ES-I3 (cell line): ENCODE results near the gene CD48.
"Not testable (repeated sequence)": the region's sequence is repeated elsewhere in the genome, so short reads cannot be mapped to it uniquely, and the experiment has no call there.

ENCODE experiments used
- H3K36me3 ChIP-seq: 2 replicates; pipeline ENCODE4 v1.6.1; 2013; ENCODE audit warnings: mild to moderate bottlenecking, low read length, control low read depth, moderate library complexity; ENCODE audit not compliant: insufficient read depth
- H3K4me1 ChIP-seq: 2 replicates; pipeline ENCODE4 v1.6.1; 2013; ENCODE audit warnings: mild to moderate bottlenecking, control low read depth, low read length; ENCODE audit not compliant: insufficient read depth
- H3K9ac ChIP-seq: 2 replicates; pipeline ENCODE4 v1.6.1; 2013; ENCODE audit warnings: low read depth, mild to moderate bottlenecking, low read length, moderate library complexity
- H3K9me3 ChIP-seq: 2 replicates; pipeline ENCODE4 v1.6.1; 2013; ENCODE audit warnings: mild to moderate bottlenecking, low read length, moderate library complexity; ENCODE audit not compliant: control insufficient read depth, insufficient read depth

CD48 gene

DNA sequence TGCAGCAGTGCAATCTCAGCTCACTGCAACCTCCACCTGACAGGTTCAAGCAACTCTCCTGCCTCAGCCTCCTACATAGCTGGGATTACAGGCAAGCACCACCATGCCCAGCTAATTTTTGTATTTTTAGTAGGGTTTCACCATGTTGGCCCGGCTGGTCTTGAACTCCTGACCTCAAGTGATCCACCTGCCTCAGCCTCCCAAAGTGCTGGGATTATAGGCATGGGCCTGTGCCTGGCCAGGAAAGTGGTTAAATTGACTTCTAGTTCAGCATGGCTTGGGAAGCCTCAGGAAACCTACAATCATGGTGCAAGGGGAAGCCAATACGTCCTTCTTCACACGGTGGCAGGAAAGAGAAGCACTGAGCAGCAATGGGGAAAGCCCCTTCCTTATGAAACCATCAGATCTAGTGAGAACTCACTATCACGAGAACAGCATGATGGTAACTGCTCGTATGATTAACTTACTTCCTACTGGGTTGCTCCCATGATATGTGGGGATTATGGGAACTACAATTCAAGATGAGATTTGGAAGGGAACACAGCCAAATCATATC, 981 bp upstream of the CD48 start:
- H3K36me3 ChIP-seq, H3K9me3 ChIP-seq, H3K9ac ChIP-seq, H3K4me1 ChIP-seq: not testable (repeated sequence)

DNA sequence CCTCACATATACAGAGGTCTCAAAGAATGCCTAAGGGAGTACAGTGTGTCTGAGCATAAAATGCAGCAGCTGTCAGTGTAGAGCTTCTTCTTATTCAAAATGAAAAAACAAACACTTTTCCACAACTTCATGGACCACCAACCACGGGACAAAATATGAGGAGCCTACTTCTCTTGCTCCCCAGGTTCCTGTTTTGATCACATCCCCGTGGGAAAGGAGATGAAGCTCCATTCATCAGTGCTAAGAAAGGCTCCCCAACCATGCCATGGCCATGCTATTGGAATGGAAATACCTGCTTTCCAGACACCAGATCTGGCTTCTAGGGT, 383 bp downstream of the CD48 start:
- Histone ChIP-seq H3K9me3 (no peaks in the 10 kb centered on the region), H3K9ac (no peak overlapping the region), H3K4me1 (no peaks in the 10 kb centered on the region), H3K36me3 (no peaks in the 10 kb centered on the region)

DNA sequence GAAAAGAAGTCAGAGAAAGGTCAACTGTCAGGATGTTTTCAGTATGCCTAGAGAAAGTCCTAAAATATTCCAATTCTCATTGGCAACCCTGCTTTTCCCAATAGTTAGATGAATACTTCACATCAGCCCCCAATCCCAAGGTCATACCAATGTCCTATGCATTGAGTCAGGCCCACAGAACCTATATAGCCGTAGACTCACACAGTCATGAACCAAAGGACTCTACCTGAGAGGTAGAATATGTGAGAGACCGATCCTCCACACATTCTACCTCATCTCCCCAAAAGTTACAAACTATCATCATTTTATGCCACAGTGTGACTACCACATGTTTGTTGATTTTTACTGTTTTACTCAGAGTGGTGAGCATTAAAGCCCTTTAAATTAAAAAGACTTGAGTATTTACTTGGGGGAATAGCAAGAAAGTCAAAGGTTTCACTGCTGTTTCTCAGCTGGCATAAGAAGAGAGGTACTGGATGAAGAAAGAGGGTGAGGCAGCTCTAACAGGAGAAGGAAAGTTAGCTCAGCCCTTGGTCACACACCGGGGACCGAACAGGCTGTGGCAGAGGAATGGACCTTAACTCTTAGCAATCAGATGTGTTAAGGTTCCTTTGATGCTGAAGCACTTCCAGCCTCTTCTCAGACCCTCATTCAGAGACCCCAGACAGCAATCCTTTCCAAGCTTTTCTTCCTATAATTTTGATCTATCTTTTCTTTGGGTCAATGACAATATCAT, 937 bp downstream of the CD48 start:
- H3K4me1 ChIP-seq = no peaks in the 10 kb centered on the region
- no peak overlapping the region for H3K9ac ChIP-seq
- H3K9me3 ChIP-seq = no peaks in the 10 kb centered on the region

DNA sequence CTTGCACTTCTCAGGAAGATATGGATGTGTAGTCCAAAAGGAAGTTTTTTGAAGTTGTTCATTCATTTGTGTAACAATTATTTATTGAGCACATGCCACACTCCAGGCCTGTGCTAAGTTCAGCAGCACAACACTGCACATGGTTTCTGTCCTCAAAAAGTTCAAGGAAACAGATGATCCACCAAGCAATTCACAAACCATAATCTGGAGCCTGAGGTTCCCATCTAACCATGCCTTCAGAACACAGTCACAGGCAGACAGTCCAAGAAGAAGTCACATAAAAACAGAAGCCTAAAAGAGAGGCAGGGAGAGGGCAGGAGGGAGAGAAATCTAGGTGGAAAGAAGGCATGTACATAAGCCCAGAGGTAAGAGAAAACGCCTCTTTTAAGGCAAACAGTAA, 1.9 kb downstream of the CD48 start:
- Histone ChIP-seq H3K9me3 (no peaks in the 10 kb centered on the region), H3K9ac (no peak overlapping the region), H3K36me3 (no peaks in the 10 kb centered on the region), H3K4me1 (no peaks in the 10 kb centered on the region)

More for the DNA sequence above, 937 bp downstream of the CD48 start:
- no peaks in the 10 kb centered on the region for H3K36me3 ChIP-seq

DNA sequence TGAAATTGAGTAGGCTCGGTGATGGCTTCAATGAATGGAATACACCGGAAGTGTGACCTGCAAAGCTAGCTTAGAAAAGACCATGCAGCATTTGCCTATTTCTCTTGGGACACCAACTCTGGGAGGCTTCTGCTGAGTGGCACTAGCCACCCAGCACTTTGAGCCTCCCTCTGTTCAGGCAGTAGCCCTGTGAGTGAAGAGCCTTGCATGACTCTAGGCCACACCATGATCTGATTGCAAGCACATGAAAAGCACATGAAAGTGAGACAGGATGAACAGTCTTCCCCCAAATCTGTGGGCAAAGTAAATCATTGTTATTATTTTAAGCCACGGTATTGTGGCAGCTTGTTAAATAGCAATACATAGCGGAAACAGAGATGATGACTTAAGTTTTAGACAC, 2.8 kb downstream of the CD48 start:
- H3K4me1 ChIP-seq = no peaks in the 10 kb centered on the region
- H3K9ac ChIP-seq = no peak overlapping the region
- no peaks in the 10 kb centered on the region for H3K9me3 ChIP-seq
- H3K36me3 ChIP-seq = no peaks in the 10 kb centered on the region

DNA sequence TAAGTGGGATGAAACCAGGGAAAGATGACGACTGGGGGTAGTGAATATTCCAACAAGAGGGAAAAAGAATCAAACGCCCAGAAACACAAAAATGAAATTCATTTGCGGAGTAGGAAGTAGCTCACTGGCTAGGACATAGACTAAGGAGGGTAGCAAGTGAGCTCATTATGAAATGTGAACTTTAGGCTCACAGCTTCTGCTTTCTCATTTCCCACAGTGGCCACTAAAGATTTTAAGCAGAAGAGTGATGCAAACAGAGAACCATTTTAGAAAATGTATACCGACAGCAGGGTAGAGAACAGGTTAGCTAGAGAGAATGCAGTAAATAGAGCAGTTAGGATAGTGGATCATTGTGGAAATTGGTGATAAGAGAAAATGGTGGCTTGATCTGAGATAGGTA, 3.5 kb downstream of the CD48 start:
- no peaks in the 10 kb centered on the region for H3K9me3 ChIP-seq
- peaks cover 3% of the 10 kb centered on the region; the same call in 1 of the 2 replicates for H3K4me1 ChIP-seq
- H3K9ac ChIP-seq = no peak overlapping the region
- H3K36me3 ChIP-seq = no peaks in the 10 kb centered on the region

DNA sequence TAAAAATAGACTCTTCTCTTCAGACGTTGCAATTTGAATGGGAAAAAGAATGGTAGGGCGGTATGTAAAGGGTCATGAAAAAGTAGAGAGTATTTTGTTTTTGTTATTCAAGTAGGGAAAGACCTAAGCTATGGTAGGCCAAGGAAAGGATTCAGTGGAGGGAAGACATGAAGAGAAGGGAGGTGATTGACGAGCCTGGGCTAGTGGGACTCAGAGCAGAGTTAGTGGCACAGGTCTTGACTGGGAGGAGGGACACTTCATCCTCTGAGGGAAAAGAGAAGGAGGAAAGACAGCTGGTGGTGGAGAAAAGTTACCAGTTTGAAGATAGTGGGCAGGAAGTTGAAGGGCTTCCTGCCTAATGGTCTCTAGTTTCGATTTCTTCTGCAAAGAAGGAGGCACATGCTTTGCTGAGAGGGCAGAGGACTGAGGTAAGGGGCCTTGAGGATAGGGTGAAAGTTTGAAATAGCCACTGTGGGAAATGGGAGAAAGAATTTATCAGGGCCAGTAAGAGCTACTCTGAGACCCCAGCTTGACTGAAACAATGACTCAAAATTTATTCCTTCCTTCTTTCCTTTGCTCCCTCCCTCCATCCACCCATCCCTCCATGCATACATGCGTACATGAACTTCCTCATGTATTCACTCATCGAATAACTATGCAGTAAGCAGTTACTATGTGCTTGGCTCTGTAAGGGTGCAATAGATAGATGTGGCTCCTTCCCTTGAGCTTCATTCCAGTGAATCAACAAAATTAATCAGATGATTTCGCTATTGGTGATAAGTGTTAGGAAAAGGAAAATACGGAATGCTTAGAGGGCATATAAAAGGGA, 4.2 kb downstream of the CD48 start:
- Histone ChIP-seq H3K9ac (no peak overlapping the region), H3K9me3 (no peaks in the 10 kb centered on the region), H3K4me1 (peaks cover 8% of the 10 kb centered on the region; the same call in 1 of the 2 replicates), H3K36me3 (no peaks in the 10 kb centered on the region)

DNA sequence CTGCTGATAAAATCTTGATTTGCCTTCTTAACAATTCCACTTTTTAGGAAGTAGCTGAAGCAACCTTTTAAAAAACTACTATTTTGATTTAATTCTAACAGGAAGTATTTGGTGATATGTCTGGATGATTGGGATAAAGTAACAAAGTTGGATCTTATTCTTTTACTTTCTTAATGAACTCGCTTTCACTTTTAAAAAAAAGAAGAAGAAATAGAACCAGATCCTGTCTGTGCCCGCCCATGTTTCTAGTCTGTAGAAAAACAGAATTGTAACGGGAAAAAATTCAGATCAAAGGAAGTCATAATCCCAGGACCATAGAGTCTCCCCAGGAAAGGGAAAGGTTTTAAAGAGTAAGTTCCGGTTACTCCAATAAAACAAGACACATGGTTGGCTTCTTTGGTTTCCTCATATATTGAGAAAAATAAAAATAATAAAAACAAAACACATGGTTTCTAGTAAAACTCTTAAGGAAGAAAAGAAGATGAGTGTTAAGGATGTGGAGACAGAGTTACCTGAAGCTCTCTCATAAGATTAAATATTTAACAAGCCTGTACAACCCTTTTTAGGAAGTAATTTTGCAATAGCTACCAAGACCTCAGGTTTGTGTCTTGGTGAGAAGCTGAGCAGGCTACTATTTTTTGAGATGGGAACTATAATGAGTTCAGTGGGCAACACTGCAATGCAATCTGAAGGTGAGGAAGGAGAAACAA, 4.9 kb downstream of the CD48 start:
- Histone ChIP-seq H3K9ac (no peak overlapping the region), H3K9me3 (no peaks in the 10 kb centered on the region), H3K4me1 (peaks cover 8% of the 10 kb centered on the region; the same call in 1 of the 2 replicates), H3K36me3 (no peaks in the 10 kb centered on the region)

DNA sequence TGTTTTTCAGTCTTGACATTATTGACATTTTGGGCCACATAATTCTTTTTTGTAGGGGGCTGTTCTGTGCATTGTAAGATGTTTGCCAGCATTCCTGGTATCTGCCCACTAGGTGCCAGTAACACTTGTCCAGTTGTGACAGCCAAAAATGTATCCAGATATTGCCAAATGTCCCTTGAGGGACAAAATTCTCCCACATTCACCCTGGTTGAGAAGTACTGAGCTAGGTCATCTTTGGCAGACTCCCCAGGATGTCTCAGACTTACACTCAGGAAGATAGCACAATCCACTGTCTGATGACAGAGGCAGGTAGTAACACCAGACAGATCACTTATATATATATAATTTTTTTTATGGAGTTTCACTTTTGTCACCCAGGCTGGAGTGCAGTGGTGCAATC, 5.9 kb downstream of the CD48 start:
- H3K4me1 ChIP-seq = peaks cover 8% of the 10 kb centered on the region; the same call in 1 of the 2 replicates
- no peaks in the 10 kb centered on the region for H3K36me3 ChIP-seq
- H3K9ac ChIP-seq = no peak overlapping the region
- H3K9me3 ChIP-seq = no peaks in the 10 kb centered on the region

DNA sequence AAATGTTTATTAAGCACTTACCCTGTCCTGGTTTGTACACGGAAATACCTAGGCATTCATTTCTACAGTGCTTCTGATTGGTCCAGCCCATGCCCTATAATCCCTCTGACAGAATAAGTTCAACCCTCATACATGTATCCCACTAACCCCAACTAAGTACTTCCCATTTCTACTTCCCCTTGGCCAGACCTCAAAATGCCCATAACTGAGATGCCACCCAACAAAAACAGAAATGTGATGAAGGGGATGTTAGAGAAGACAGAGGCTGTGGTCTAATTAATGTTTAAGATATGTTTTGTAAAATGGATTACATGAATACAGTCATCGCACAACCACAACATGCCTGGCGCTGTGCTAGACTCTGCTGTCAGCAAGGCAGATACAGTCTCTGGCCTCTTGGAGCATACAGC, 6.4 kb downstream of the CD48 start:
- not testable (repeated sequence) for H3K36me3 ChIP-seq, H3K9ac ChIP-seq, H3K4me1 ChIP-seq, H3K9me3 ChIP-seq

DNA sequence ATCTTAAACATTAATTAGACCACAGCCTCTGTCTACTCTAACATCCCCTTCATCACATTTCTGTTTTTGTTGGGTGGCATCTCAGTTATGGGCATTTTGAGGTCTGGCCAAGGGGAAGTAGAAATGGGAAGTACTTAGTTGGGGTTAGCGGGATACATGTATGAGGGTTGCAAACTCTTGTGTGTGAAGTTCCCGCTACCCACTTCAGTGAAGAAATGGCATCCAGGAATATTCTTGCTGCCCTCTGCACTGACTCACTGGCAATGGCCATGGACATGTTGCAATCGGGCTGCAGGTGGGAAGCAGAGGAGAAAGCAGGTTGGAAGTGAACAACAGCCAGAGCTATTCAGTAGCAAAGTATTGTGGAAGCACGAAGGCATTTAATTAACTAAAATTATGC, 7.4 kb downstream of the CD48 start:
- peaks cover 8% of the 10 kb centered on the region; the same call in 1 of the 2 replicates for H3K4me1 ChIP-seq
- H3K9ac ChIP-seq = no peak overlapping the region

DNA sequence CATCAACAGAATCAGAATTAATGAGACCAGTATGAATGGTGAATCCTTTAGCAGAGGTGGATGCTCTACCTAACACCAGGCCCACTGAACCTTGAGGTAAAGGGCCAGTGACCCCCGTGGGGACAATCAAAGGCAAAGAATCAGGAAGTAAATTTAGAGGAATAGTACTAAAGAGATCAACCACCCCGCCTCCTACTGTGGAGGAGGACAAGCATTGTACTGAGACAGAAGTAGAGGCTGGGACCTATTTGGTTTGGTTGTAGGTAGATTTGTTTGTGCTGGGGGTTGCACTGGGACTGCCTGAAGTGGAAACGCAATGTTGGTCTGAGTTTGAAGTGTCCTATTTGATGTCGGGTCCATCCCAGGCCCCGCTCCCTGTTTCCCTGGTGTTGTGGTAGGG, 9.5 kb downstream of the CD48 start:
- Histone ChIP-seq H3K4me1 (peaks cover 8% of the 10 kb centered on the region; the same call in 1 of the 2 replicates), H3K36me3 (no peaks in the 10 kb centered on the region), H3K9me3 (no peaks in the 10 kb centered on the region), H3K9ac (no peak overlapping the region)

More for the DNA sequence above, 7.4 kb downstream of the CD48 start:
- Histone ChIP-seq H3K36me3 (no peaks in the 10 kb centered on the region), H3K9me3 (no peaks in the 10 kb centered on the region)

DNA sequence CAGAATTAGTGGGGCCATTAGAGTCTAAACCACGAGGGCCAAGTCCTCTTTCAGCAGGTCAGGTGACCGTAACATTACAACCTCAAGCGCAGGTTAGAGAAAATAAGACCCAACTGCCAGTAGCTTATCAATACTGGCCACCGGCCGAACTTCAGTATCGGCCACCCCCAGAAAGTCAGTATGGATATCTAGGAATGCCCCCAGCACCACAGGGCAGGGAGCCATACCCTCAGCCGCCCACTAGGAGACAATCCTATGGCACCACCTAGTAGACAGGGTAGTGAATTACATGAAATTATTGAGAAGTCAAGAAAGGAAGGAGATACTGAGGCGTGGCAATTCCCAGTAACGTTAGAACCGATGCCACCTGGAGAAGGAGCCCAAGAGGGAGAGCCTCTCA, 19.2 kb downstream of the CD48 start:
- not testable (repeated sequence) for H3K9ac ChIP-seq, H3K36me3 ChIP-seq, H3K9me3 ChIP-seq, H3K4me1 ChIP-seq

DNA sequence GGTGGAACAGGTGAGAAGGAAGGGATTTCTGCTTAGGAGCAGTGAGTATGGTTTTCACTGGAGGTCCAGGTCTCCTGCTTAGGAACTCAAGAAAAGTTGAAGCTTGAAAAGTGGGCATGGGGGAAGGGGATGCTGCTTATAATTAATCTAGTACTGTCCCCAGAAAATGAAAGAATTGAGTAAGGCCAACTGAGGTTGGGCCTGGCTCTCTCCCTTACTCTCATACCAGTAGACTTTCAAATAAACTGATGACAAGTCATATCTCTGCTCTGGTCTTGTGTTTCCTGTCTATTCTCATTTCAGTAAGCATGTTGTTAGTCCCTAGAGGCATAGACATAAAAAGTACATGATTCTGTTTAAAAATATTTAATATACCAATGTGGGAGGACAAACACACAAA, 26.4 kb downstream of the CD48 start:
- H3K9me3 ChIP-seq = peaks cover 10% of the 10 kb centered on the region
- no peak overlapping the region for H3K9ac ChIP-seq
- H3K4me1 ChIP-seq = no peaks in the 10 kb centered on the region
- no peaks in the 10 kb centered on the region for H3K36me3 ChIP-seq
